ENCODE results near the gene LRP6. TPM values are rescaled to one million over a fixed set of nuclear protein-coding genes. Genes with fewer than 3 reads are reported as not detected.

LRP6 gene
- total and polyA plus RNA-seq, 2 of the 13 experiments (the other 11 are each of a cell fraction or from before 2014, with no cell fraction given), result 33.8 to 42.0 TPM

GRCh38 chr12:12194206-12194605, 72.6 kb downstream of the LRP6 start (continued):
- TF ChIP-seq, protein P1, sequence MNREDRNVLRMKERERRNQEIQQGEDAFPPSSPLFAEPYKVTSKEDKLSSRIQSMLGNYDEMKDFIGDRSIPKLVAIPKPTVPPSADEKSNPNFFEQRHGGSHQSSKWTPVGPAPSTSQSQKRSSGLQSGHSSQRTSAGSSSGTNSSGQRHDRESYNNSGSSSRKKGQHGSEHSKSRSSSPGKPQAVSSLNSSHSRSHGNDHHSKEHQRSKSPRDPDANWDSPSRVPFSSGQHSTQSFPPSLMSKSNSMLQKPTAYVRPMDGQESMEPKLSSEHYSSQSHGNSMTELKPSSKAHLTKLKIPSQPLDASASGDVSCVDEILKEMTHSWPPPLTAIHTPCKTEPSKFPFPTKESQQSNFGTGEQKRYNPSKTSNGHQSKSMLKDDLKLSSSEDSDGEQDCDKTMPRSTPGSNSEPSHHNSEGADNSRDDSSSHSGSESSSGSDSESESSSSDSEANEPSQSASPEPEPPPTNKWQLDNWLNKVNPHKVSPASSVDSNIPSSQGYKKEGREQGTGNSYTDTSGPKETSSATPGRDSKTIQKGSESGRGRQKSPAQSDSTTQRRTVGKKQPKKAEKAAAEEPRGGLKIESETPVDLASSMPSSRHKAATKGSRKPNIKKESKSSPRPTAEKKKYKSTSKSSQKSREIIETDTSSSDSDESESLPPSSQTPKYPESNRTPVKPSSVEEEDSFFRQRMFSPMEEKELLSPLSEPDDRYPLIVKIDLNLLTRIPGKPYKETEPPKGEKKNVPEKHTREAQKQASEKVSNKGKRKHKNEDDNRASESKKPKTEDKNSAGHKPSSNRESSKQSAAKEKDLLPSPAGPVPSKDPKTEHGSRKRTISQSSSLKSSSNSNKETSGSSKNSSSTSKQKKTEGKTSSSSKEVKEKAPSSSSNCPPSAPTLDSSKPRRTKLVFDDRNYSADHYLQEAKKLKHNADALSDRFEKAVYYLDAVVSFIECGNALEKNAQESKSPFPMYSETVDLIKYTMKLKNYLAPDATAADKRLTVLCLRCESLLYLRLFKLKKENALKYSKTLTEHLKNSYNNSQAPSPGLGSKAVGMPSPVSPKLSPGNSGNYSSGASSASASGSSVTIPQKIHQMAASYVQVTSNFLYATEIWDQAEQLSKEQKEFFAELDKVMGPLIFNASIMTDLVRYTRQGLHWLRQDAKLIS (CRISPR knock-in tag; IDR thresholded peaks at IDR 0.05), result no peak
- TF ChIP-seq ZBTB7B (CRISPR knock-in tag; IDR thresholded peaks at IDR 0.05), result no peak

DNA sequence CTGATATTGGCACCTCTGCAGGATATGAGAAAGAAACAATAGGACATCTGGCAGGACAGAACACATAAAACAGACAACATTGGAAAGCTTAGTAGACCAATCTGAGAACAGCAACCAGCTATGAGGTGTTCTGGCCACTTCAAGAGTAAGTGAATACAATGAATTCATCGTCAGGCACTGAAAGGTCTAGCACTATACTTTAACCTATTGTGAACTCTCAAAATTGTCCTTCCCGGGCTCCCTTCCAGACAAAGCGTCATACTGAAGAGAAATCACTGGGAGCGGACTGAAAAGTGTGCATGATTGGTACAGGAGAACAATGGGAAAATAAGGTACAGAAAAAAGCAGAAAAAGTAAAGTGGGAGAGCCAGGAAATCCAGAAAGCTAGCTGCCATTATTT, 75.8 kb downstream of the LRP6 start:
- Histone ChIP-seq H3K79me2 (ENCODE audit: insufficient read depth, low read length) (peaks cover 62% of the 10 kb centered on the region), H3K9ac (ENCODE audit: insufficient read depth, low read depth, low read length) (no peak overlapping the region), H2AFZ (ENCODE audit: low read length) (no peak overlapping the region), H3K4me2 (ENCODE audit: low read depth, low read length) (no peak overlapping the region), H3K4me3 (replicated peaks in 1 of 3; ENCODE audit: insufficient read depth in 1 of 3, low read depth in 2 of 3, low read length in 3 of 3) (no peak overlapping the region), H3K27ac (ENCODE audit: extremely low read length, insufficient read depth, low read length) (no peak overlapping the region), H3K4me1 (ENCODE audit: insufficient read depth, low read length) (peaks cover 22% of the 10 kb centered on the region), H3K36me3 (replicated peaks in 1 of 2; ENCODE audit: control insufficient read depth in 1 of 2, insufficient read depth in 2 of 2, low read length in 2 of 2) (peaks cover 4 to 27% of the 10 kb centered on the region in 2 experiments; a peak in 4 of 5 replicates), H3K9me3 (ENCODE audit: low read length) (no peaks in the 10 kb centered on the region), H3K27me3 (ENCODE audit: control insufficient read depth in 1 of 2, insufficient read depth in 2 of 2, low read length in 2 of 2) (no peaks in the 10 kb centered on the region), H4K20me1 (ENCODE audit: insufficient read depth, low read length) (peaks cover 3% of the 10 kb centered on the region; the same call in 1 of the 2 replicates)
- in situ Hi-C loops (cut with HindIII; ENCODE audit: extremely low pct_ligation_motif_present, low pct_unique_long_range_greater_than_20kb) (no loop called here), intact Hi-C loops (cut with micrococcal nuclease; ENCODE audit: unreplicated experiment) (no loop called here)
- BruUV-seq (replicated peaks), result no TSS peak
- no peak for DNase-seq (ENCODE audit: low spot score)
- ChIA-PET CTCF (ENCODE audit: low intra/inter-chr PET ratio, low total read pairs) (no interaction called here), POLR2A (no interaction called here)
- TF ChIP-seq, protein P2, sequence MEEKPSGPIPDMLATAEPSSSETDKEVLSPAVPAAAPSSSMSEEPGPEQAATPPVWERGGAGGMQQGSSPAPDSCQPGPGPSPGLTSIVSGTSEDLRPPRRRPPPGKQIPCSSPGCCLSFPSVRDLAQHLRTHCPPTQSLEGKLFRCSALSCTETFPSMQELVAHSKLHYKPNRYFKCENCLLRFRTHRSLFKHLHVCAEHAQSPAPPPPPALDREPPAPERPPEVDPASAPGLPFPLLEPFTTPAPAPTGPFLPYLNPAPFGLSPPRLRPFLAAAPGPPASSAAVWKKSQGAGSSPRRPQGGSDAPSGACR (CRISPR knock-in tag; IDR thresholded peaks at IDR 0.05), result no peak
- TF ChIP-seq SRSF9 (IDR thresholded peaks at IDR 0.05; ENCODE audit: borderline replicate concordance, insufficient read depth, low read depth, low read length, poor library complexity, severe bottlenecking) (no peak), CBFB (CRISPR knock-in tag; IDR thresholded peaks at IDR 0.05) (no peak), MIXL1 (CRISPR knock-in tag; IDR thresholded peaks at IDR 0.05) (no peak), RAD51 (IDR thresholded peaks at IDR 0.05; ENCODE audit: borderline replicate concordance) (no peak), ZNF652 (CRISPR knock-in tag; IDR thresholded peaks at IDR 0.05; ENCODE audit: borderline replicate concordance, low read depth) (no peak), EEA1 (CRISPR knock-in tag; IDR thresholded peaks at IDR 0.05; ENCODE audit: borderline replicate concordance) (no peak), ZIK1 (CRISPR knock-in tag; IDR thresholded peaks at IDR 0.05; ENCODE audit: borderline replicate concordance, low read depth) (no peak), HDAC2 (CRISPR knock-in tag; IDR thresholded peaks at IDR 0.05) (no peak)
- 100% methylated on average over 4 of the region's 4 CpGs for WGBS (ENCODE audit: low lambda C conversion rate)
- ATAC-seq, result no peak
- no peak for FAIRE-seq

Measured in HepG2 (cell line).